Keratinocyte (primary cell): ENCODE results near the gene TYRO3. TPM values are rescaled to one million over a fixed set of nuclear protein-coding genes. Genes with fewer than 3 reads are reported as not detected.

Source experiments
- DNase-seq: peaks from one replicate; pipeline ENCODE4 v3.0.0-alpha.2; 2011; ENCODE audit warnings: low read depth, missing footprints, low spot score
- FAIRE-seq: peaks from 2 replicates; lab custom pipeline; 2011; peaks lifted over from hg19 to GRCh38; lab: Jason Lieb, UNC
- H2AFZ ChIP-seq: 2 replicates; pipeline ENCODE4 v1.6.0; 2012; ENCODE audit warnings: low read length, control low read depth, inconsistent platforms; ENCODE audit not compliant: control insufficient read depth
- H3K27ac ChIP-seq: 2 replicates; pipeline ENCODE4 v1.5.1; 2011; ENCODE audit warnings: low read length; ENCODE audit not compliant: control insufficient read depth, insufficient read depth
- H3K27me3 ChIP-seq: 3 replicates; pipeline ENCODE4 v1.6.0; 2011; ENCODE audit warnings: low read length; ENCODE audit not compliant: control insufficient read depth, insufficient read depth; ENCODE audit errors: extremely low read depth
- H3K36me3 ChIP-seq, 2 experiments: 2 replicates in 1 of 2; 3 replicates in 1 of 2; pipeline ENCODE4 v1.5.1; 2011; ENCODE audit warnings: low read length in 2 of 2, mild to moderate bottlenecking in 1 of 2; ENCODE audit not compliant: control insufficient read depth in 2 of 2, insufficient read depth in 2 of 2; ENCODE audit errors: extremely low read depth in 1 of 2
- H3K4me1 ChIP-seq: 3 replicates; pipeline ENCODE4 v1.5.1; 2011; ENCODE audit warnings: low read length; ENCODE audit not compliant: control insufficient read depth, insufficient read depth; ENCODE audit errors: extremely low read depth
- H3K4me2 ChIP-seq: 3 replicates; pipeline ENCODE4 v1.6.0; 2011; ENCODE audit warnings: low read depth, low read length; ENCODE audit not compliant: control insufficient read depth, insufficient read depth; ENCODE audit errors: extremely low read depth
- H3K4me3 ChIP-seq, 3 experiments: fragments of 200-600 bp in 1 of 3; sonication (generic) in 1 of 3; 2 replicates in 2 of 3; 3 replicates in 1 of 3; pipeline ENCODE4 v1.5.1; 2011 to 2016; ENCODE audit warnings: low read length in 3 of 3, mild to moderate bottlenecking in 3 of 3, control low read depth in 2 of 3, inconsistent platforms in 1 of 3, low read depth in 1 of 3, mixed read lengths in 1 of 3, mixed run types in 1 of 3, moderate library complexity in 1 of 3; ENCODE audit not compliant: control insufficient read depth in 2 of 3, insufficient read depth in 2 of 3; ENCODE audit errors: extremely low read depth in 1 of 3
- H3K79me2 ChIP-seq: 2 replicates; pipeline ENCODE4 v1.6.0; 2012; ENCODE audit warnings: low read length; ENCODE audit not compliant: control insufficient read depth, insufficient read depth
- H3K9ac ChIP-seq: 3 replicates; pipeline ENCODE4 v1.6.0; 2011; ENCODE audit warnings: low read length; ENCODE audit not compliant: control insufficient read depth, insufficient read depth; ENCODE audit errors: extremely low read depth
- H3K9me1 ChIP-seq: 3 replicates; pipeline ENCODE4 v1.6.0; 2011; ENCODE audit warnings: low read length; ENCODE audit not compliant: control insufficient read depth, insufficient read depth; ENCODE audit errors: extremely low read depth
- H3K9me3 ChIP-seq: 2 replicates; pipeline ENCODE4 v1.5.1; 2012; ENCODE audit warnings: low read depth, low read length; ENCODE audit not compliant: control insufficient read depth
- H4K20me1 ChIP-seq: 3 replicates; pipeline ENCODE4 v1.6.0; 2011; ENCODE audit warnings: low read length; ENCODE audit not compliant: control insufficient read depth, insufficient read depth; ENCODE audit errors: extremely low read depth
- EZH2 ChIP-seq: IDR thresholded peaks from one replicate; pipeline ENCODE4 v1.6.1; 2012; ENCODE audit warnings: inconsistent platforms, mild to moderate bottlenecking, low read length, moderate library complexity
- dilution Hi-C: fragments of 300-500 bp; cut with MboI; formaldehyde crosslinking; loops from one replicate; pipeline ENCODE4 v1.7.0; 2020; ENCODE audit warnings: low sequenced_read_pairs; ENCODE audit not compliant: extremely low pct_ligation_motif_present
- polyA plus RNA-seq, 5 experiments: library from polyadenylated mRNA; depleted of rRNA in 3 of 5; stranded (reverse) in 3 of 5; stranded (forward) in 1 of 5; unstranded in 1 of 5; fragments of >200 nt; gene quantifications; 1 replicate in 1 of 5; 2 replicates in 3 of 5; 3 replicates in 1 of 5; pipeline versions ENCODE4 v1.2.1 to v1.2.3, GENCODE V29; 2011 to 2012; ENCODE audit warnings: missing spikeins in 2 of 5, low read depth in 1 of 5, low replicate concordance in 1 of 5
- TF ChIP-seq, protein P1 (sequence below), 3 experiments: IDR thresholded peaks in 1 of 3; conservative IDR thresholded peaks in 1 of 3; optimal IDR thresholded peaks in 1 of 3; 2 replicates in 2 of 3; 3 replicates in 1 of 3; pipeline versions ENCODE3 to v1.5.1; 2011; ENCODE audit warnings: low read length in 3 of 3, mild to moderate bottlenecking in 3 of 3, moderate library complexity in 2 of 3, control low read depth in 1 of 3, inconsistent platforms in 1 of 3; ENCODE audit not compliant: insufficient read depth in 2 of 3; ENCODE audit errors: extremely low read depth in 1 of 3

Gene TYRO3
- polyA plus RNA-seq, 1 donor (not counting 4 experiments of a cell fraction or from before 2014, with no cell fraction given) = 9.0 TPM

DNA sequence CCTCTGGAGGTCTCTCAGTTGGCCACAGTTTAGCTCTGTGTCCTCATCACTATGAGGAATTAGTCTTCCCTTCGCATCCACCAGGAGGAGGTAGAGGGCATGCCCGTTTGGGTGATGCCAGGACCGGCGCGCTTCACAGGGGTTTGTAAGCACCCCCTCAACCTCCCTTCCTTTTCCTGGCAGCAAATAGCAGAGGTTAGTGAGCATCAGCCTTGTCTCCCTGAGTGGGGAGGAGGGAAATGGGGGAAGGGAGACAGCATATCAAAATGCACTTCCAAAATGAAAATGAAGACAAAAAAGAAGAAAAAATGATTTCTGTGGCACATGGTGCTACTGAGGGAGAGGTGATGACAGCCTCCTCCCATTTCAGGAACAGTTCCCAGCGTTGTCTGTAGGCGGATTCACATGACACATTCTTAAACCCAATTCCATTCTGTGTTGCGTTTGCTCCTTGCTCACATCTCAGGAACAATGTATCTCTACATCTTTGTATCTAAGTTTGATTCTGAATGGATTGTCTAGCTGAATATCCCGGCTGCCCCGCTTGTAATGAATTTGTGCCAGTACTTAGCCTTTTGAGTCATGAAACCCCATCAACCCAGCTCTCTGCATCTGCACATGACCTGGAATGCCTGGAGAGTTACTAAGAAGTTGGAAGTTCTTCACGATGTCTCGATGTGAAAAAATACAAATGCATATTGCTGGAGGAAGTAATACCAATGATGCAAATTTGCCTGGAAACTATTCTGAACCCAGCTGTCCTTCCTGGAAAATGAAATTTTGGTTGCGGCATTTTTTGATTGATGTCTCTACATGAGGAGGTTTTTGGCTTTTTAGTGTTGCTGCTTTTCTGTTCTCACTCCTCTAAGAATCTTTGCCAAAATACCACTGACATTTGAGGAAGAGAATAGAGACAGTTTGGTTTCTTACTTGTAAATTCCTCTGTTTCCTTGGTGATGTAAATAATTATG lies 45.2 kb downstream of the TYRO3 start:
- H3K4me2 ChIP-seq = peak overlapping the region; percentile 83
- H2AFZ ChIP-seq = peak overlapping the region; percentile 69
- H3K27me3 ChIP-seq = no peaks in the 10 kb centered on the region
- no peaks in the 10 kb centered on the region for H3K36me3 ChIP-seq
- dilution Hi-C loops = no loop called here
- H3K9ac ChIP-seq = peak overlapping the region; percentile 26
- TF ChIP-seq, protein P1, sequence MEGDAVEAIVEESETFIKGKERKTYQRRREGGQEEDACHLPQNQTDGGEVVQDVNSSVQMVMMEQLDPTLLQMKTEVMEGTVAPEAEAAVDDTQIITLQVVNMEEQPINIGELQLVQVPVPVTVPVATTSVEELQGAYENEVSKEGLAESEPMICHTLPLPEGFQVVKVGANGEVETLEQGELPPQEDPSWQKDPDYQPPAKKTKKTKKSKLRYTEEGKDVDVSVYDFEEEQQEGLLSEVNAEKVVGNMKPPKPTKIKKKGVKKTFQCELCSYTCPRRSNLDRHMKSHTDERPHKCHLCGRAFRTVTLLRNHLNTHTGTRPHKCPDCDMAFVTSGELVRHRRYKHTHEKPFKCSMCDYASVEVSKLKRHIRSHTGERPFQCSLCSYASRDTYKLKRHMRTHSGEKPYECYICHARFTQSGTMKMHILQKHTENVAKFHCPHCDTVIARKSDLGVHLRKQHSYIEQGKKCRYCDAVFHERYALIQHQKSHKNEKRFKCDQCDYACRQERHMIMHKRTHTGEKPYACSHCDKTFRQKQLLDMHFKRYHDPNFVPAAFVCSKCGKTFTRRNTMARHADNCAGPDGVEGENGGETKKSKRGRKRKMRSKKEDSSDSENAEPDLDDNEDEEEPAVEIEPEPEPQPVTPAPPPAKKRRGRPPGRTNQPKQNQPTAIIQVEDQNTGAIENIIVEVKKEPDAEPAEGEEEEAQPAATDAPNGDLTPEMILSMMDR (optimal IDR thresholded peaks at IDR 0.05 in 1 of 3, IDR thresholded peaks at IDR 0.05 in 1 of 3, conservative IDR thresholded peaks at IDR 0.05 in 1 of 3; ENCODE audit: extremely low read depth in 1 of 3, insufficient read depth in 2 of 3, low read length in 3 of 3) = peak; percentile 77 to 85 (median 84)
- no peak for TF ChIP-seq EZH2
- no peaks in the 10 kb centered on the region for H4K20me1 ChIP-seq
- H3K4me1 ChIP-seq = peaks cover 11% of the 10 kb centered on the region
- H3K79me2 ChIP-seq = no peaks in the 10 kb centered on the region
- H3K9me3 ChIP-seq = no peaks in the 10 kb centered on the region
- no peak overlapping the region for H3K27ac ChIP-seq
- H3K4me3 ChIP-seq = peak overlapping the region in 2 of 3 experiments; percentile 33 to 66
- DNase-seq (peak; percentile 7), FAIRE-seq (peak; percentile 57)
- no peaks in the 10 kb centered on the region for H3K9me1 ChIP-seq

GRCh38 chr15:41605566-41605965 lies 46.6 kb downstream of the TYRO3 start:
- Histone ChIP-seq H3K9me3 (no peaks in the 10 kb centered on the region), H3K79me2 (no peaks in the 10 kb centered on the region), H4K20me1 (no peaks in the 10 kb centered on the region), H3K27ac (no peak overlapping the region), H3K4me2 (no peak overlapping the region), H3K4me1 (peaks cover 11% of the 10 kb centered on the region), H2AFZ (no peak overlapping the region), H3K4me3 (no peak overlapping the region), H3K9ac (no peak overlapping the region), H3K36me3 (no peaks in the 10 kb centered on the region), H3K27me3 (no peaks in the 10 kb centered on the region), H3K9me1 (no peaks in the 10 kb centered on the region)
- dilution Hi-C loops = no loop called here
- DNase-seq (no peak), FAIRE-seq (no peak)
- TF ChIP-seq, protein P1 (optimal IDR thresholded peaks at IDR 0.05 in 1 of 3, IDR thresholded peaks at IDR 0.05 in 1 of 3, conservative IDR thresholded peaks at IDR 0.05 in 1 of 3; ENCODE audit: extremely low read depth in 1 of 3, insufficient read depth in 2 of 3, low read length in 3 of 3) = no peak
- TF ChIP-seq EZH2 = no peak
